MM.1S (cell line): ENCODE measurements around the gene SURF1.

Experiments
- DNase-seq: peaks from one replicate; pipeline ENCODE4 v3.0.0-alpha.2; 2015
- H2AFZ ChIP-seq: fragments of 300-600 bp; sonication (generic); 2 replicates; pipeline ENCODE4 v1.6.0; 2016; ENCODE audit warnings: antibody characterized with exemption, low read length
- H3F3A ChIP-seq: fragments of 300-600 bp; sonication (generic); 2 replicates; pipeline ENCODE4 v1.6.1; 2016; ENCODE audit warnings: mild to moderate bottlenecking, antibody characterized with exemption, low read length, moderate library complexity, mixed read lengths; ENCODE audit not compliant: insufficient read depth
- H3K27ac ChIP-seq: fragments of 300-600 bp; sonication (generic); 2 replicates; pipeline ENCODE4 v1.5.1; 2016; ENCODE audit warnings: mild to moderate bottlenecking, low read length
- H3K27me3 ChIP-seq: fragments of 300-600 bp; sonication (generic); replicated peaks from 2 replicates; pipeline ENCODE4 v1.6.0; 2016; ENCODE audit warnings: low read length; ENCODE audit not compliant: insufficient read depth
- H3K36me3 ChIP-seq: fragments of 300-600 bp; sonication (generic); replicated peaks from 2 replicates; pipeline ENCODE4 v1.6.1; 2016; ENCODE audit warnings: mild to moderate bottlenecking, low read length, mixed read lengths; ENCODE audit not compliant: insufficient read depth
- H3K4me1 ChIP-seq: fragments of 300-600 bp; sonication (generic); 2 replicates; pipeline ENCODE4 v1.6.1; 2016; ENCODE audit warnings: low read length, mixed read lengths
- H3K4me2 ChIP-seq: fragments of 300-600 bp; sonication (generic); 2 replicates; pipeline ENCODE4 v1.6.0; 2016; ENCODE audit warnings: low read depth, low read length
- H3K4me3 ChIP-seq: fragments of 300-600 bp; sonication (generic); 2 replicates; pipeline ENCODE4 v1.5.1; 2016; ENCODE audit warnings: low read length, mixed read lengths
- H3K79me2 ChIP-seq: fragments of 300-600 bp; sonication (generic); 2 replicates; pipeline ENCODE4 v1.6.1; 2016; ENCODE audit warnings: mixed run types, low read length, mixed read lengths
- H3K9ac ChIP-seq: fragments of 300-600 bp; sonication (generic); 2 replicates; pipeline ENCODE4 v1.6.1; 2016; ENCODE audit warnings: low read length, mixed read lengths
- H3K9me2 ChIP-seq: fragments of 300-600 bp; sonication (generic); replicated peaks from 2 replicates; pipeline ENCODE4 v1.6.1; 2016; ENCODE audit warnings: mild to moderate bottlenecking, low read length, mixed read lengths; ENCODE audit not compliant: insufficient read depth
- H3K9me3 ChIP-seq: fragments of 300-600 bp; sonication (generic); replicated peaks from 2 replicates; pipeline ENCODE4 v1.6.1; 2016; ENCODE audit warnings: mild to moderate bottlenecking, low read length, mixed read lengths; ENCODE audit not compliant: insufficient read depth
- H4K20me1 ChIP-seq: fragments of 300-600 bp; sonication (generic); 2 replicates; pipeline ENCODE4 v1.6.1; 2016; ENCODE audit warnings: mild to moderate bottlenecking, low read length, moderate library complexity, mixed read lengths; ENCODE audit not compliant: insufficient read depth
- EZH2 ChIP-seq: fragments of 300-600 bp; sonication (generic); optimal IDR thresholded peaks from 2 replicates; pipeline ENCODE3; 2017; ENCODE audit warnings: low read depth, mild to moderate bottlenecking, antibody characterized with exemption, low read length, mixed read lengths
- EZH2phosphoT487 ChIP-seq: fragments of 300-600 bp; sonication (generic); IDR thresholded peaks from 2 replicates; pipeline ENCODE4 v1.6.1; 2018; ENCODE audit warnings: antibody characterized with exemption, low read length
- TF ChIP-seq, protein P1 (sequence below): fragments of 300-600 bp; sonication (generic); IDR thresholded peaks from 2 replicates; pipeline ENCODE4 v1.5.1; 2016; ENCODE audit warnings: antibody characterized with exemption, low read length, mixed read lengths

Gene SURF1

DNA sequence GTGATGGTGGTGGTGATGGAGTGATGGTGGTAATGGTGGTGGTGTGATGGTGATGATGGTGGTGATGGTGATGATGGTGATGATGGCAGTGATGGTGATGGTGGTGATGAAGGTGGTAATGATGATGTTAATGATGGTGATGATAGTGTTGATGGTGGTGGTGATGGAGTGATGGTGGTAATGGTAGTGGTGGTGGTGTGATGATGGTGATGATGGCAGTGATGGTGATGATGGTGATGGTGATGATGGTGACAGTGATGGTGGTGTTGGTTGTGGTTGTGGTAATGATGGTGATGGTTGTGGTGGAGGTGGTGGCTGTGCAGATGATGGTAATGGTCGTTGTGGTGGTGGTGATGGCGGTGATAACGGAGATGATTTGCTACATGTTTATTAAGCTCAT lies 27.2 kb upstream of the SURF1 start:
- Histone ChIP-seq H2AFZ (no peak overlapping the region), H3F3A (no peaks in the 10 kb centered on the region)
- no peak for DNase-seq

DNA sequence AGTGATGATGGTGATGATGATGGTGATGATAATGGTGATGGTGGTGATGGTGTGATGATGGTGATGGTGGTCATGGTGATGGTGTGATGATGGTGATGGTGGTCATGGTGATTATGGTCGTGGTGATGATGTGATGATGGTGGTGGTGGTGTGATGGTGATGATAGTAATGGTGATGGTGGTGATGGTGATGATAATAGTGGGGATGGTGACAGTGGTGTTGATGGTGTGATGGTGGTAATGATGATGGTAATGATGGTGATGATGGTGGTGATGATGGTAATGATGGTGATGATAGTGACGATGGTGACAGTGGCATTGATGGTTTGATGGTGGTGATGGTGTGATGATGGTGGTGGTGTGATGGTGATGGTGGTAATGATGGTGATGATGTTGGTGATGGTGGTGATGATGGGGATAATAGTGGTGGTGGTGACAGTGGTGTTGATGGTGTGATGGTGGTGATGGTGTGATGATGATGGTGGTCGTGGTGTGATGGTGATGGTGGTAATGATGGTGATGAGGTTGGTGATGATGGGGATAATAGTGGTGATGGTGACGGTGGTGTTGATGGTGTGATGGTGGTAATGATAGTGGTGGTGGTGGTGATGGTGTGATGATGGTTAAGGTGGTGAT lies 26.3 kb upstream of the SURF1 start:
- no peak overlapping the region for H3K9ac ChIP-seq
- no peaks in the 10 kb centered on the region for H3K9me3 ChIP-seq
- no peaks in the 10 kb centered on the region for H3K9me2 ChIP-seq
- no peak overlapping the region for H3K4me2 ChIP-seq
- peaks cover 46% of the 10 kb centered on the region for H3K27me3 ChIP-seq
- no peaks in the 10 kb centered on the region for H4K20me1 ChIP-seq
- no peaks in the 10 kb centered on the region for H3K4me1 ChIP-seq
- H2AFZ ChIP-seq: no peak overlapping the region
- H3K27ac ChIP-seq: no peak overlapping the region
- H3K4me3 ChIP-seq: no peak overlapping the region
- no peaks in the 10 kb centered on the region for H3K36me3 ChIP-seq
- H3F3A ChIP-seq: no peaks in the 10 kb centered on the region
- no peaks in the 10 kb centered on the region for H3K79me2 ChIP-seq
- DNase-seq: no peak
- TF ChIP-seq EZH2 (no peak), EZH2phosphoT487 (no peak)
- TF ChIP-seq, protein P1, sequence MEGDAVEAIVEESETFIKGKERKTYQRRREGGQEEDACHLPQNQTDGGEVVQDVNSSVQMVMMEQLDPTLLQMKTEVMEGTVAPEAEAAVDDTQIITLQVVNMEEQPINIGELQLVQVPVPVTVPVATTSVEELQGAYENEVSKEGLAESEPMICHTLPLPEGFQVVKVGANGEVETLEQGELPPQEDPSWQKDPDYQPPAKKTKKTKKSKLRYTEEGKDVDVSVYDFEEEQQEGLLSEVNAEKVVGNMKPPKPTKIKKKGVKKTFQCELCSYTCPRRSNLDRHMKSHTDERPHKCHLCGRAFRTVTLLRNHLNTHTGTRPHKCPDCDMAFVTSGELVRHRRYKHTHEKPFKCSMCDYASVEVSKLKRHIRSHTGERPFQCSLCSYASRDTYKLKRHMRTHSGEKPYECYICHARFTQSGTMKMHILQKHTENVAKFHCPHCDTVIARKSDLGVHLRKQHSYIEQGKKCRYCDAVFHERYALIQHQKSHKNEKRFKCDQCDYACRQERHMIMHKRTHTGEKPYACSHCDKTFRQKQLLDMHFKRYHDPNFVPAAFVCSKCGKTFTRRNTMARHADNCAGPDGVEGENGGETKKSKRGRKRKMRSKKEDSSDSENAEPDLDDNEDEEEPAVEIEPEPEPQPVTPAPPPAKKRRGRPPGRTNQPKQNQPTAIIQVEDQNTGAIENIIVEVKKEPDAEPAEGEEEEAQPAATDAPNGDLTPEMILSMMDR: no peak

More for the DNA sequence above, 27.2 kb upstream of the SURF1 start:
- Histone ChIP-seq H3K9me2 (no peaks in the 10 kb centered on the region), H3K9ac (no peak overlapping the region), H3K4me1 (no peaks in the 10 kb centered on the region), H3K27me3 (peaks cover 46% of the 10 kb centered on the region), H3K36me3 (no peaks in the 10 kb centered on the region), H3K9me3 (no peaks in the 10 kb centered on the region), H3K4me3 (no peak overlapping the region), H3K27ac (no peak overlapping the region), H4K20me1 (no peaks in the 10 kb centered on the region), H3K79me2 (no peaks in the 10 kb centered on the region), H3K4me2 (no peak overlapping the region)
- TF ChIP-seq EZH2 (no peak), EZH2phosphoT487 (no peak)
- TF ChIP-seq, protein P1: no peak

DNA sequence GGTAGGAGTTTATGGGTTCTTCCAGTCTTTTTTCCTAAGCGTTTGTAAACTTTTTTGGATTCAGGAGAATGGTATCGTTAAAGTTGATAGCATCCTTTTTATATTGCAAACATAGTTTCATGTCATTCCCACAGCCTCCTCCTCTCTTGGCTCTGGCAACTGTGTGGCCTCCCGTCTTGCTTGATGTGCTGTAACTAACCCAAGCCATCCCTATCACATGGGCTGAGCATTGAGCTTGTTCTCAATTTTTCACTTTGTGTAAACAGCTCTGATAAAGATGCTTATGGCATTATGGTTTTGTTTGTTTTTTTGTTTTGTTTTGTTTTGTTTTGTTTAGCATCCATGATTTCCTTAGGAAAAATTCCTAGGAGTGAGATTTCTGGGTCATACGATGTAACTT lies 24.4 kb upstream of the SURF1 start:
- Histone ChIP-seq H3K79me2 (no peaks in the 10 kb centered on the region), H3K27ac (no peak overlapping the region), H3K9me2 (no peaks in the 10 kb centered on the region), H4K20me1 (no peaks in the 10 kb centered on the region), H2AFZ (no peak overlapping the region), H3F3A (no peaks in the 10 kb centered on the region), H3K4me1 (no peaks in the 10 kb centered on the region), H3K27me3 (peaks cover 42% of the 10 kb centered on the region), H3K4me2 (no peak overlapping the region), H3K36me3 (no peaks in the 10 kb centered on the region), H3K9ac (no peak overlapping the region), H3K4me3 (no peak overlapping the region), H3K9me3 (no peaks in the 10 kb centered on the region)
- DNase-seq: no peak
- TF ChIP-seq, protein P1: no peak
- TF ChIP-seq EZH2 (no peak), EZH2phosphoT487 (no peak)
